ENCODE measurements around the gene SOX2. TPM values are rescaled to one million over a fixed set of nuclear protein-coding genes. Genes with fewer than 3 reads are reported as not detected.

SOX2 gene
- total RNA-seq, 2 donors from 2014 or later, result 0.19 to 0.29 TPM

DNA sequence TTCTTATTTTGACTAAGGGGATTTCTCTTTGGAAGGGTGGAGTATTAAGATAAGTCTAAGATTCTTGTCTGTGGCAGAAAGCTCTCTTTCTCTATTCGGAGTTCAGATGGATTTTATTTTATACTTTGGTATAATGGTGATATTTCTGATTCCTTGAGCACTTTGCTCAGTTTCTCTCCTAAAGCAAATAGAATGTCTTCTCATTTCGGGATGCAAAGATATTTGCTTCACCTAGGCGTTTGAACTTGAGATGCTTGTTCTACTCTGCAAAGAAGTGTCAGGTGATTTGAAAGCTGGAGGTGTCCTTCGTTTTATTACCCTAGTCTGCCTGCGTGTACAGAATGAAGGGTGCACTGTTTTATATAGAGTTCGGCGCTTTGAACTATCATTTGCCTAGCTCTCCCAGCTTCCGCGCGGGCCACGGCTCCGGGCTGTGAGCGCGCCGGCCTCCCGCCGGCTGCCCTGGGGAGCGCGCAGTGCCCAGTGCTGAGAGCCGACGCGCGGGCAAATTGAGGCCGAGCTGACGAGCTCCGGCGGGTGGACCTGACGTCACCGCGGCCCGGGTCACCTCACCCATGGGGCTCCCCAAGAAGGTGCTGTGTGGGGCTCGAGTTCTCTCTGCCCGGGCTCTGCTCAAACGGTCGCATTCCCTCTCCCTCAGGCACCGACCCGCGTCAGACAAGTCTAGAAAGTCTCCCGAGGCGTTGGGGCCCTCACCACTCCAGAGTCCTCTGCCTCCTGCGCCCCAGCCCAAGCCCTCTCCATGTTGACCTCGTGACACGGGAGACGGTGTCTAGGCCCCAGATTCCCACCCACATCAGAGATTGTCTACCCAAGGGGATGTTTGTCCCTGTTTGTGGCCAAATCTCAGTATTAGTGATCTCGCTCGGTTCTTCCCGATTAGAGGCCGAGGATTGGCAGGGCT, 7.5 kb downstream of the SOX2 start:
- intact Hi-C loops (cut with DNase I), result loop anchor here in 1 of 2 donors (10.0 kb wide), 1 partner anchor 546 kb away; no protein-coding TSS in a partner anchor
- DNase-seq (ENCODE audit: low spot score), result no peak

DNA sequence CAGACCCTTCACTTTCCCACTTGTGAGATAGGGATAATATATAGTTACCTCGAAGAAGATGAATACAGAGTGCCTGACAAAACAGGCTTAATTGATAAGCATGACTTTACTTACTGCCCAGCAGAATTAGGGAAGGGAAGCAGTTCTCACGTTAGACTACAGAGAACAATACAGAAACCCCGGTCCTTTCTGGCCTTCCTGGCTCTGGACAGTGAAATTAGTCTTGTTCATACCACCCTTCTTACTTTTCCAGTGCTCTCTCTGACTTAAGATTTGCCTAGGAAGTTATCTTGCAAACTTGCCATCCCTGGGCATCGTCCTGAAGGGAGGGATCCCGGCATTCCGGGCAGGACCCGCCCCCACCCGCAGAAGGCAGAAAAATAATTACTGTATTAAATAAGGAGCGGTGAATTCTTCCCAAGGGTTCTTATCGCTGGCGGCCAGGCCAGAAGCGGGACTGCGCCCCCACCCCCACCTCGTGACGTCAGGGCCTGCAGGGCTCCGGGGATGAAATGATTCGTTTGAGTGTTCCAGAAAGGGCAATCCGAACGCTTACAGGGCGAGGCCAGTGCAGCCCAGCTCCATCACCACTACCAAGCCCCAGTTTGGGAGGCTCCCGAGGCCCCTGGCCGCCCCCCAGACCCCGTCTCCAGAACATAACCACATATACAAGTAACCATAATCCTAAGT, 8.4 kb downstream of the SOX2 start:
- intact Hi-C loops (cut with DNase I), result loop anchor here (10.0 kb wide), 2 partner anchors 545 to 965 kb away; no protein-coding TSS in a partner anchor
- DNase-seq (ENCODE audit: low spot score), result no peak

DNA sequence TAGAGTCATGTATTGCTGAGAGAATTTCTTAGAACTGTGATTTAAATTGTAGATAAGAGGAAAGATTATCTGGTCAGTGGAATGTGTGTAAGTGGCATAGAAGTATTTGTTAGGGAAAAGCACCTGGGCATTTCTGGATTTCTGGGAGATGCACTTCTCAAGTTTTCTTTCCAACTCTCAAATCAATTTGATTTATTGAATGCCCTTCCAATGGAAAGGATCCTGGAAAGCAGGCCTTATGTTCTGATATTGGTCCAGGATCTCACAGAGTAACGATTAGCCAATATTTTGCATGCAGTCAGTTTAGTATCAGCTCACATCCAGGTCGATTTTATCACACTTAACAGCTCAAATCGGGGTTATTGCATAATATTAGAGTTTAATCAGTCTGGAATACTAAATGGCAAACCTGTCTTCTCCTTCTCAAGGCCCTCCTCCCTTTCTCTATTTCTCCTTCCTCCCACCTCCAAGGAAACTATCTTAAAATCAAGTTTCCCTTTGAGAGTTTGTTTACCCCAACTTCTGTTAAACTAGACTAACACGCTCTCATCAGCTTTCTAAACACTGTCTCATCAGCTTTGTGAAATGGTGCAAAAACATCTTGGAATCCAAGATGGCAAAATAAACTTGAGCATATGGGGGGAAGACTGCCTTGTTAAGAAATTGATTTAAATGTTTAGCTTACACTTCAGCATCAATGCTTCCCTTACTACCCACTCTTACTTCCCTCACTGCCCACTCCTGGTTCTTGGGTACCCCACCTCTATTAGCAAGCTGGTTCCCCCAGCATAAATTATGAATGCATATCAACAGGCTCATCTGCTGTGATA, 9.5 kb downstream of the SOX2 start:
- intact Hi-C loops (cut with DNase I), result loop anchor here in 1 of 2 donors (10.0 kb wide), 1 partner anchor 964 kb away; no protein-coding TSS in a partner anchor
- no peak for DNase-seq (ENCODE audit: low spot score)

DNA sequence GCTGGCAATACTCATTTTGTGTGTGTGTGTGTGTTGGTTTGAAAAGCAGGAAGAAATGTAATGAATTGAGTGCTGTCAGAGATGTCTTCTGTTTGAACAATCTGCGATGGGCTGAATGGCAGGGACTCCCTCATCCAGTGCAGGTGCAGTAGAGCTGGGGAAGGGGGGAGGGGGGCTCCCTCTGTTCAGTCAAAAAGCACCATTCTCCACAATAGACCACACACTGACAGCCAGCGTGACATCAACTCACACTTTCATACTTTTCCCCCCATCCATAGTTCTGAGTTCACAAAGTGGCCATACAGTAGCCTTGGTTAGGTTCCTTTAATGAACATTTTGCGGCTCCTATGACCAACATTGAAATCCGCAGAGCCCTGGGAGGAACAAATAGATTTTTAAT, 10.4 kb downstream of the SOX2 start:
- no peak for DNase-seq (ENCODE audit: low spot score)
- intact Hi-C loops (cut with DNase I), result loop anchor here in 1 of 2 donors (10.0 kb wide), 1 partner anchor 963 kb away; no protein-coding TSS in a partner anchor

DNA sequence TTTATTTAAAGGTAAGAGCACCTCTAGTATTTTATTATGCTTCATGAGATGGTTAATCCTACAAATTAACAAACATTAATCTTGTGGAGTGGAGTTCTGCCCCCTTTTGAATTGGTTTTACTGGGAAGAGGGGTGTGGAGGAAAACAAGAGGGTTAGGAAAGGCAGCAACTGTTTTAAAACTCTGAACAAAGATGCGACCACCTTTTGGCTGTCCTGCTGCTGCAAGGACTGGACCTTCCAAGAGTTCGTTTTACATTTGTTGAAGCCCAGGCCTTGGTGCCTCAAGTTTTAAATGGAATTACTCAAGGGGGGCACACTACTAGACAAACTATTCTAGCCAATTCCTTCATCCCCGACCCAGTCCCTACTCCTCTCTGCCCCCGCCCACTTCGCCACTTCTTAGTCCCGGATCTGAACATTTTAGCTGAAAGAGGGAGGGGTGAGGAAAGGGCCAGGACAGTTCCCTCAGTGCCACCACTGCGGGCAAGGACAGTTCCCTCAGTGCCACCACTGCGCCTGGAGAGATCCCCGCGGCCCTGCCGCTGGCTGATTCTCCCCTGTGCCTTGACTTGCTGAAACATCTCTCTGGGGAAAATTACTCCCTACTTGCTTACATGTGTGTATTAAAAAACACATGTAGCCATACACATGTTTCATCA, 11.2 kb downstream of the SOX2 start:
- intact Hi-C loops (cut with DNase I), result loop anchor here in 1 of 2 donors (10.0 kb wide), 1 partner anchor 962 kb away; no protein-coding TSS in a partner anchor
- no peak for DNase-seq (ENCODE audit: low spot score)

DNA sequence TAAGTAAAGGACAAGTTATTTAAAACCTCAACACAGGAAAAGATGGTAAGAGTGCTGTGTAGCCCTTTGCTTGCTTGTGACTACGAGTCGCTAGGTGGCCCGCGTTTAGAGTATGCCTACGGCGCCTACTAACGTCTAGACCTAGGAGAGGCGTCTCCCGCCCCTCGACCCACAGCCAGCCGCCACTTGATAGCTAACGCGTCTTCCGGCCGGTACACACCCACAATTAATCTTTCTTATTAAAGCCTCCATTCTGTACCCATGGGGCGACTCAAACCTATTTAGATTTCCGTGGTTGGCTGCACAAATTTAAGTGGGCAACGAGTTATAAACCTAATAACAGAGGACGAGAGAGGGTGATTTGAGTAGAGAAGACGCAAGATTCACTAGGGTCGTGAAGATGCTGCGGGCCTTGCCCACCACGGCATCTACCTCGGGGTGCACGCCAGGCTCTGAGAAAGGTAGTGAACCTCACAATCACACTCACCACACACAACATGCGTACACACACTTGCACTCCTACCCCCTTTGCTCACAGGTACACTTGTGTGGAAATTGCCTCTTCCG, 12.0 kb downstream of the SOX2 start:
- no peak for DNase-seq (ENCODE audit: low spot score)
- intact Hi-C loops (cut with DNase I), result loop anchor here in 1 of 2 donors (10.0 kb wide), 1 partner anchor 961 kb away; no protein-coding TSS in a partner anchor

DNA sequence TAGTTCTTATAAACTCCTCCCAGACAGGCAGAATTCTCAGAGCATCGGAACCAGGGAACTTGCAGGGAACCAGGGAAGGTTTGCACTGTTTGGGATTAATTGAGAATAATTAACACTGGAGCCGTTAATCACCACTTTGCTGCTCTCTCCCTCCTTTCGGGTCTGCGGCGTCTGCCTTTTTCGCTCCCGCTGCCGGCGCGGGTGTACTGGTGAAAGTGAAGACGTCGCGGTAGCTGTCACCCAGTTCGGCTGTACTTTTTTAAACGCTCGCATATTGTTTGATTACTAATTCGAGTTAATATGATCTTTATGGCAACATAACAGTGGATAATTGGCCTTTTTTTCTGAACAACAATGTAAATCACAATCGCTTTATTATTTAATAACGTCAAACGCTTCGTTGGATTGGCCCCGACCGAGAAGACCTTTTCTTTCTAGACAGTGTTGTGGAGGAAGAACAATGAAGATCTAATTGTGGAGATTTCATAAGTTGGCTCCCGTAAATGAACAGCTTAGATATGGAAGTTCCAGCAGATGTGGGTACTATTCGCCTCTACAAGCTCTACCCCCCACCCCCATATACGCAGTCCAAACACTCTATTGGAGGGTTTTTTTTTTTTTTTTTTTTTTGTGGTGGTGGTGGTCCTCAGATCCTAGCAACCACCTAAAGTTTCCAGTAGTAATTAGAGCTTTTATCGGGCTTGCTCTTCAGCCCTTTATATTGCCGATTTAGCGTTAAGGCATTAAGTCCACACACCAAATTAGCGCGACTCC, 12.7 kb downstream of the SOX2 start:
- intact Hi-C loops (cut with DNase I), result loop anchor here in 1 of 2 donors (10.0 kb wide), 1 partner anchor 960 kb away; no protein-coding TSS in a partner anchor
- no peak for DNase-seq (ENCODE audit: low spot score)

DNA sequence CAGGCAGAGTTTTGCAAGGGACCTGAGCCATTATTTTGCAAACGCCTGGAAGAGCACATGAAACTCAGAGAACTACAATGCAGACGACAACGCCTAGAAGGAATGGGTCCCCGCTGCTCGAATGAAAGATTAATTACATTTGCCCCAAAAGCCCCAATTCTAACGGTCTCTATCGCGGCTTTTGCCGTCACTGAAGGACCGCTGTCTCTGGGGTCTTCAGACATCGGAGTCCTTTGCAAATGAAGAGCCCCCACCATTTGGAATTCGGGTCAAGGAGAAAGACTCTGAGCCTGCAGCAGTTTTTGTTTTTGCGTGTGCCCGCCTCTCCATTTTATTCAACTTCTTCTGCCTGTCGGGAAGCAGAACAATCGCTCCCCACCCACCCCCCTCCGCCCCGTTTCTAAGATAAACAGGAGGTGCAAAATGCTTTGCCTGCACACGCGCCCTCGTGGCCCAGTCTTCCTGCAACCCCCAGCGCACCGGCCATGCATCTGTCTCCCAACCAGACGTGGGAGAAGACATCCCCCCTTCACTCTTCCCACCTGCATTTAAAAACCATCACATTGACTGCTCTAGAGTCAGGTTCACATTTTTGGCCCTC, 13.5 kb downstream of the SOX2 start:
- no peak for DNase-seq (ENCODE audit: low spot score)
- intact Hi-C loops (cut with DNase I), result loop anchor here in 1 of 2 donors (10.0 kb wide), 1 partner anchor 960 kb away; no protein-coding TSS in a partner anchor

DNA sequence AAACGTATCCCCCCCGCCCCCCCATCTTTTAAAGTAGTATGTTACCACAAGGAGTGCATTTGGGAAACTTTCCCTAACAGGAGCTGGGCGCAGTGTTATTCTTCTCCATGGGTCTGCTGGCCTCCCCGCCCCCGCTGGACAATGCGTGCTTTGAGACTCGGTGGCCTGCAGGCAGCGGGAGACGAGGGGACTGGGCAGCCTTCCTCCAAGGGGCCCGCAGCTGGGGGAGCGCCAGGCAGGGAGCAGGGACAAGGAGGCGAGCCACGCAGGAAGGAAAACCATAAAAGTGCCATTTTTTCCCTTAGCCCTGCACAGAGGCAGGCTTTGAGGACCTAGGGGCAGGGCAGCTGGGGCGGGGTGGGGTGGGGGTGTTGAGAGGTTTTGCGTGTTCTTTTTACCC, 14.1 kb downstream of the SOX2 start:
- DNase-seq (ENCODE audit: low spot score), result no peak
- intact Hi-C loops (cut with DNase I), result loop anchor here in 1 of 2 donors (10.0 kb wide), 1 partner anchor 959 kb away; no protein-coding TSS in a partner anchor

DNA sequence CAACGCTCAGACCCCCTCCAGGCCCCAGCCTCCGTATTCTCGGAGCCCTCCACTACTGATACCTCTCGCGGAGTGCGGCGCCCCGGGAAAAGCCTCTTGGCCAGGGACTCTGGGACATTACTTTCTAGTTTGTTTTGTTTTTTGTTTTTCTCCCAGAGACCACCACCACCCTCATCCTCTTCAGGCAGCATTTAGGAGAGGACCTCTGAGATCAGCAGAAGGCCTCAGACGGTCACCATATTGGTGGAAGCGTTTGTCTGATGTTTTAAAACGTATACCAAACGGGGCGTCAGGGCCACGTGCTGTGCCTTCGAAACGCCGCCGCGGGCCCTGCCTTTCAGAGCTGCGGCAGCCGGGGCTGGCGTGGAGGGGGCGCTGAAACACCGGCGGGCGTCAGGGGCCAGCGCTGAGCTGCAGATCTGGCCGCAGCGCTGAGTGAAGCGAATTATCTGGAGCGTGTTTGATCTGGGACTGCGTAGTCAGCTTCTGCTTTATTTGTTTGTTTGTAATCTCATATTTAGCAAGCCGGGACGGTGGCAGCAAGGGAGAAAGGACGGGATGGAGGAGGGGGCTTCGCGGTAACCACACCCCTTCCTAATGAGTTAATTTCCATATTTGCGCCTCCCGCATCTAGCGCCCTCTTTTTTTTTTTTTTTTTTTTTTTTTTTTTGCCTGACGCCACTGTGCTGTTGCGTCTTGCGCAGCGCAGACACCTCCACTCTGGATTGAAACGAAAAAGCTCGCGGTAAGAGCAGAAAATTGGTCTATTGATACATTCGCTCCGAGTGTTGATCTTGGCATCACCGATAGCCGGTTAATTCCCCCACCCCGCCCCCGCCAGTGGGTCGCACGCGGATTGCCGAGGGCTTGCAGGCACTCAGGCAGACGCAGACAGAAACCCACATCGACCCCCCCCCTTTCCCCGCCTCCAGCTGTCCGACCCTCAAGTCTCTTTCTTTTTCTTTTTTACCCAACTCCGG, 14.9 kb downstream of the SOX2 start:
- DNase-seq (ENCODE audit: low spot score), result peak; percentile 70
- intact Hi-C loops (cut with DNase I), result loop anchor here in 1 of 2 donors (10.0 kb wide), 1 partner anchor 958 kb away; no protein-coding TSS in a partner anchor

DNA sequence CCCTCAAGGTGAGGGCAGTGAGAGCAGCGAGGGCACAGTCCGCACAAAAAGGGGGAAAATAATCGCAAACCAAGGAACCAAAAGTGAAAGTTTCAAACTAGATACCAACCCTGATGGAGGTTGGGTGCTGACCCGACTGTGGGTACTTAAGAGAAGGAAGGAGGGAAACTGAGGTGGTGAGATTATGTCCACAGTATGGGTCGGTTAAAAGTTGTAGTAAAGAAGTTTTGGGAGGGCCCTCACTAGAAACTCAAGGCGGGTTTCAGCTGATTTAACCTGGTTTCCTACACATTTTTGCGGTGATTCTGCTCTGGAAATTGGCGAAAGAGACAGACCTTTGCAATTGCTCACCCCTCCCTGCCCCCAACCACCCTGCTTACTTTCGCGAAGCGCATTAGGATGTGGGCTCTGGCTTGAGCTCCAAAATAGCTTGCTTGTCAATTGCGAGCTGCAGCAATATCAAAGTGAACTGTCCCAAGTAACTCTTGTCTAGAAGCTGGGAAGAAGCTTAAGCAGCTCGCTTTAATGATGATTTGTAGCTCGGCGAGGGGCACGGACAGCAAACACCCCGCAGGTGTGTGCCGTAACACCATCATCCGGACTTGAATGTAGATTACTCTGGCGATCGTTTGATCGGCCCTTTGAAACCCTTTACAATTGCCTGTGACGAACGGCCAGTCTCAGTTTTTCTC, 15.8 kb downstream of the SOX2 start:
- no peak for DNase-seq (ENCODE audit: low spot score)
- intact Hi-C loops (cut with DNase I), result loop anchor here in 1 of 2 donors (10.0 kb wide), 1 partner anchor 957 kb away; no protein-coding TSS in a partner anchor

DNA sequence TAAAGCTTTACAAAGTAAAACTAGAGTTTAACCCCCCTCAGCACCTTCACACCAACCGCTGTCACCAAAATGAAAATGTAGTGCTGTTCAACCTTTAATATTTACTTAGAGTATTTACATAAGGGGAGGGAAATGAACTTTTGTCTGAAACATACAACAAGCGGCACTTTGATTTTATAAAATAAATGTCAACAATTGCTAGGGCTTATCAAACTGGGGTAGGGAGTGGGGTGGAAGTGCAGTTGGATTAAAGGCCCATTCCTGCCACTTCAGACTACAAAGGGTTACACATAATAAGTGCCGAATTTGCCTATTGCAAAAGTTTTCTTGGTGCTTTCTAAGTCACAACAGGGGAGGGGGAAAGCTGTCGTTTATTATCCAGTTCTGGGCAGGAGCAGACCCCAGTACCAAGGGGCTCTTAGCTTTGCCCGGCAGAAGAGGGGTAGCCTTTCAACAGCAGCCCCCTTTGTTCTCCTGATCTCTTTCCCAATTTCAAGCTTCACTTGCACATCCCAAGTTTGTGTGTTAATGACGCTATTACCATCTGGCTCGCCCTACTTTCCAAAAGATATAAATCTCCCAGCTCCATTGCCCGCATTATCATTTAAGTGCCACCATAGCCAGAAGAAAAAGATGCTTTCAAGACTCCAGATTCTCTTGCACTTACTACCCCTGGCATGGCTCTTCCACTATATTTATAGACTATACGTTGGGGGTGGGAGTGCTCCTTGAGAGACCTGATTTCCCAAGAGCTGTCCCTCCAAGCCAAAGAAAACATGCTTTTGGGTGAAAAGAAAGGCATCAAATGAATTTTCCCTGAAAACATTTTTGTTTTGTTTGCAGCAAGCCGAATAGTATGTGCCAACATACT, 17.0 kb downstream of the SOX2 start:
- intact Hi-C loops (cut with DNase I), result loop anchor here in 1 of 2 donors (10.0 kb wide), 1 partner anchor 956 kb away; no protein-coding TSS in a partner anchor
- DNase-seq (ENCODE audit: low spot score), result no peak

DNA sequence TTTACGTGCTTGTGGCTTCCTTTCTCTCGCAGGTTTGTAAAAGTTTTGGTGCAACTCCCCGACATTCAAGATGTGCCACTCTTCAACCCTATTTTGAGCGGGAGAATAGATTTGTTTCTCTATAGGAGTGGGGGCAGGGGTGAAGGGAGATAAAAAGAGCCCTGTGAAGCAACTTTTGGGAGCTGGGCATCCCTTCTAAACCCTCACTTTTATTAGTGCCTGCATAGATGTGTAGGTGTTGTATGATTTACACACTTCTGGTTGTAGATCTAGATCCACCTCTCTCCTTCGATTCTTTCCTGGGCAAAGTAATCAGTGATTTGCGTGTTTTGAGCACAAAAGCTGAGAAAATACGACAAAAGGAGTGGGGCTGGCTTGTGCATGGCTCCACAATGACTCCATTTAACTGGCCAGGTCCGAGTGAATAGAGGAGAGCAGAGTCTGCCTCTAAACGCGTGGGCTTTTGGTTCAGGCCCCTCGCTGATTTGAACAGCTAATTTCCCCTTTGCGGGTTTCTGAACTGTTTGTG, 17.7 kb downstream of the SOX2 start:
- intact Hi-C loops (cut with DNase I), result loop anchor here in 1 of 2 donors (10.0 kb wide), 1 partner anchor 955 kb away; no protein-coding TSS in a partner anchor
- DNase-seq (ENCODE audit: low spot score), result no peak

DNA sequence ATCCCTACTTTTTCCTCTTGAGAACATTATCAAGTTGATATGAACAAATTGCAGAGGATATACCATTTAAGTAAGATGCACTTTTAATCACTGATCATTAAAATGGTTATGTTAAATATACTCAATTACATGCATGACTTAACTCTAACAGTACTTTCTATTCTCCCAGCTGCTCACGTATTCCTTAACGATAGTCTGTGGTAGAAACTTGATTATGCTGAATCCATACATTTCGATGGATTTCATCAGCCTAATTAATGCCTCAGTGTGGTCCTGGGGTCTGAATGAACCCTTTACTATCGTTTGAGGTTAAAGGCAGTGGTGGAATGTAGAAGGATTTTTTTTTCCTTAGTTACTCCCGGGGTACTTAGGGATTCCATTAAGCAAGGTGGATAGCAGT, 18.6 kb downstream of the SOX2 start:
- intact Hi-C loops (cut with DNase I), result no loop called here
- DNase-seq (ENCODE audit: low spot score), result no peak
